Measurements from ENCODE around the gene PDE4D.

Gene PDE4D

DNA sequence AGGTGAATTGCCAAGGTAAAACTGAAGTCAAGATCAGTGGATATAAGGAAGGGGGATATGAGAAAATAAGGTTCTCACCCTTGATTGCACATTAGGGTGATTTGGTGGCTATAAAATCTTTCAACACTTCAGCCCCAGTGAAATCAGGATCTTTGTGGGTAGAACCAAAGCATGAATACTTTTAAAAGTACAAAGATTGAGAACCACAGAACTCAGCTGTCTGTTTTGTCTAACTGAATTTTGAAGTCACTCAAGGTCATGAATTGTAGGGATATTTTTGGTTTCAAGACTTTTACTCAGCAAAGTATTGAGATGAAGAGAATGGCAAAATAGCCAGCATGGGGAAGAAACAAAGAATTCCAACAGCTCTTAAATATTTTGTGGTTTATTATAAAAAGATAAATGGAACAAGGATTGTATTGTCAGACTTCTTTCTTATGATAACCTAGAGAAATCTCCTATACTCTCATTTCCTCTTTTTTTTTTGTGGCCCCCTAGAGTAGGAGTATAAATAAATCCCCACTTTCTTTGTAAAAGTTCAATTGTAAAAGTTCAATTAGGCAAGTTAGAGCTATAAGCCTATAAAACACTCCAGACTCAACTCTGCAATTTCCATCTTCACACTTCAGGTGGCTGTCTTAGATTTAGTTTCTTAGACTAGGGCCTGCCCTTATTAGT lies 272.9 kb downstream of the PDE4D start:
- no peak overlapping the region for H3K4me3 ChIP-seq (ENCODE audit: low read length)
- TF ChIP-seq, protein P1, sequence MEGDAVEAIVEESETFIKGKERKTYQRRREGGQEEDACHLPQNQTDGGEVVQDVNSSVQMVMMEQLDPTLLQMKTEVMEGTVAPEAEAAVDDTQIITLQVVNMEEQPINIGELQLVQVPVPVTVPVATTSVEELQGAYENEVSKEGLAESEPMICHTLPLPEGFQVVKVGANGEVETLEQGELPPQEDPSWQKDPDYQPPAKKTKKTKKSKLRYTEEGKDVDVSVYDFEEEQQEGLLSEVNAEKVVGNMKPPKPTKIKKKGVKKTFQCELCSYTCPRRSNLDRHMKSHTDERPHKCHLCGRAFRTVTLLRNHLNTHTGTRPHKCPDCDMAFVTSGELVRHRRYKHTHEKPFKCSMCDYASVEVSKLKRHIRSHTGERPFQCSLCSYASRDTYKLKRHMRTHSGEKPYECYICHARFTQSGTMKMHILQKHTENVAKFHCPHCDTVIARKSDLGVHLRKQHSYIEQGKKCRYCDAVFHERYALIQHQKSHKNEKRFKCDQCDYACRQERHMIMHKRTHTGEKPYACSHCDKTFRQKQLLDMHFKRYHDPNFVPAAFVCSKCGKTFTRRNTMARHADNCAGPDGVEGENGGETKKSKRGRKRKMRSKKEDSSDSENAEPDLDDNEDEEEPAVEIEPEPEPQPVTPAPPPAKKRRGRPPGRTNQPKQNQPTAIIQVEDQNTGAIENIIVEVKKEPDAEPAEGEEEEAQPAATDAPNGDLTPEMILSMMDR (conservative IDR thresholded peaks at IDR 0.05; ENCODE audit: low read length) = no peak
- DNase-seq (ENCODE audit: low read depth) = peak; percentile 69

DNA sequence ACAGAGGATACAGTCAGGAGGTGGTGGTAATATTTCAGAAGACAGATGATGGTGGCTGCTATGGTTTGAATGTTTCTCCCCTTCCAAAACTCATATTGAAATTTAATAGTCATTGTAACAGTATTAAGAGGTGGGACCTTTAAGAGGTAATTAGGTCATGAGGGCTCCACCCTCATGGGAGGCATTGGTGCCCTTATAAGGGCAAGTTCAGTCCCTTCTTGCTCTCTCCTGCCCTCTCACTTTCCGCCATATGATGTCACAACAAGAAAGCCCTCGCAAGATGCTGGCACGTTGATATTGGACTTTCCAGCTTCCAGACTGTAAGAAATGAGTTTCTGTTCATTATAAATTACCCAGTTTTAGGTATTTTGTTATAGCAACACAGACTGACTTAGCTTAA lies 274.9 kb downstream of the PDE4D start:
- no peak overlapping the region for H3K4me3 ChIP-seq (ENCODE audit: low read length)
- DNase-seq (ENCODE audit: low read depth) = no peak
- TF ChIP-seq, protein P1 (conservative IDR thresholded peaks at IDR 0.05; ENCODE audit: low read length) = no peak

DNA sequence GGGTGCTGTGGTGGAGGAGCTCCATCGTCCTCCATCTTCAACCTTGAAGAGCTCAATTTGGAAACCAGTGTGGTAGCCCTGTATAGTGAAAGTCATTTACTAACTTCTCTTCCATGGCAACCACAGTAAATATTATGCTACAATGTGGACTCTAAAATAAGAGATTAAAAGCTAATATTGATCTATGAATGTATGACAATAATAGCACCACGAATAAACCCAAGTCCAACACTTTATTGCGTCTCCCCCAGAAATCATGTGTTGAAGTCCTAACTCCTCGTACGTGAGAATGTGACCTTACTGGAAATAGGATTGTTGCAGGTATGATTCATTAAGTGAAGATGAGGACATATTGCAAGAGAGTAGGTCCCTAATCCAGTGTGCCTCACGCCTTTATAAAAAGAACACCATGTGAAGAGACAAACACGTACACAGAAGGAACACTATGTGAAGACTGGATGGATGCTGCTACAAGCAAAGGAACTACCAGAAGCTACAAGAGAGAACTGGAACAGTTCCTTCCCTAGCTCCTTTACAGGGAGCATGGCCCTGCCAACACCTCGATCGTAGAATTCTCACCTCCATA lies 276.2 kb downstream of the PDE4D start:
- no peak for DNase-seq (ENCODE audit: low read depth)
- no peak overlapping the region for H3K4me3 ChIP-seq (ENCODE audit: low read length)
- TF ChIP-seq, protein P1 (conservative IDR thresholded peaks at IDR 0.05; ENCODE audit: low read length) = no peak

DNA sequence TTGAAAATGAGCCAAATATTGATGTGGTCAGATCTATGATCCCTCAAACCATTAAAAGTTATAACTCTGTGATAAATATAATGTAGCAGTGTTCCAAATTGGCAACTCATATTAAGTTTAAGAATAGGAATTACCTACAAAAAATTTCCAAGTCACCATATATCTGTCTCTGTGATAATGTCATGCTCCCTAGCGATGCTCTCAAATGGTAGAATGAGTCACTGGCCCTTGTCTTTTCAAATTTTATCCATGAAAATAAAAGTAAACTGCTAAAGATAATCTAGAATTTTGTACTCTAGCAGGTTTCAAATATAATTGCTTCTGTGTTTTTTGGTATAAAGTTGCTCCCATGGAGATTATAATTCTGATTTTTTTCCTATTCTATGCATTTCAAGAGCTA lies 277.1 kb downstream of the PDE4D start:
- no peak overlapping the region for H3K4me3 ChIP-seq (ENCODE audit: low read length)
- TF ChIP-seq, protein P1 (conservative IDR thresholded peaks at IDR 0.05; ENCODE audit: low read length) = no peak
- no peak for DNase-seq (ENCODE audit: low read depth)

DNA sequence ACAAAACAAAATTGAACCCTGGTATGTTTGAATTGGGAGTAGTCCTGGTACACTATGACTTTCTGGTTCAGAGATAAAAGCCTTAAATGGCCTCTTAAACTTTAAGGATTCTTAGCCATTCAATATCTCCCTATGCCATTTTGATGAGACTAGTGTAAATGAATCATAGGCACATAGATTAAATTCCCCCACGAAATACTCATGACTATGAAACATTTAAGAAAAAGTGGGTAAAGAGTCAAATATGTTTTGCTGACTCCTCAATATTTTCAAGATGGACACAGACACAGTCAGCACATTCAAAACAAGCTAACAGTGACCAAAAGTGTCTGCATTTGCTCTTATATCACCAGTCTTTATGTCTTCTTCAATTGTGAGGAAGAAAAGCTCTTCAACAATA lies 278.3 kb downstream of the PDE4D start:
- H3K4me3 ChIP-seq (ENCODE audit: low read length) = no peak overlapping the region
- TF ChIP-seq, protein P1 (conservative IDR thresholded peaks at IDR 0.05; ENCODE audit: low read length) = no peak
- peak; percentile 37 for DNase-seq (ENCODE audit: low read depth)

DNA sequence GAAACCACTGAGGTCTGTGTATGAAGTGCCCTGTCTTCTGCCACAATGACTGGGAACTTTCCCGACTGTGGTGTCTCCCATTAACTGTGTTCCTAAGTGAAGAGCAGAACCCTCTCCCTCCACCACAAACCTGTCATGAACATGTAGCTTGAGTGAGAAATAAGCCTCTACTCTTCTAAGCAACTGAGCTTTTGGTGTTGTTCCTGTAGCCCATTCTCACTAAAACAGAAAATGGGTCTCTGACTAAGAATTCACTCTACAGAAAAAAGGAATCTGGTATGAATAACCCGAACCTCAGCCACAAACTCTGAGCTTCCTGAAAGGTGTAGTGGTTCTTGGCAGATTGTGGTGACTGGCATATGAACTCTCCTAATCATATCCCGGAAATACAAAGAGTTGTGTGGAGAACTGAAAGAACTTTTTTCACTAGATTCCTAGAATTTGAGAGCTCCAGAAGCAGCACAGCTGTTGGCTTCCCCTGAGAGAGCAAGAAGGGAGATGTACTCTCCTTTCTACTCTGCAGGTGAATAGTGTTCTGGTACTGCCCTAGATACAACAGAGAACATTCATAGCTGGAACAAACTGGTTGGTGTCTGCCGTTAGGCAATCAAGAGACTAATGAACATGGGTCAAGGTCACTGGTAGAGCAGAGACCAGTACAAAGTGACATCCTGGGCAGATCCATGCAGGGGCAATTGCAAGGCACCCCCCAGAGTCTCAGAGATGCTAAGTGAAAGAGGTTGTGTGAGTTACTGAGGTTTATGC lies 283.8 kb downstream of the PDE4D start:
- TF ChIP-seq, protein P1 (conservative IDR thresholded peaks at IDR 0.05; ENCODE audit: low read length) = no peak
- no peak for DNase-seq (ENCODE audit: low read depth)
- no peak overlapping the region for H3K4me3 ChIP-seq (ENCODE audit: low read length)

All from AG10803 (cell line).